Panc1 (cell line): ENCODE data around the gene BRWD1. TPM values are rescaled to one million over a fixed set of nuclear protein-coding genes. Genes with fewer than 3 reads are reported as not detected.

Experiments
- ATAC-seq: fragments of 200-7000 bp; cut with Tn5 transposase; 2 replicates; pipeline ENCODE4 v1.9.1; 2020; ENCODE audit warnings: mild to moderate bottlenecking, moderate library complexity
- BruUV-seq: library from RNA; stranded (reverse); fragments of 400-500 nt; replicated peaks from 2 replicates; lab custom pipeline; 2021; lab: Mats Ljungman, UMichigan
- CTCF ChIA-PET: fragments of 300-600 bp; sonication (Branson Sonifier 250); formaldehyde crosslinking; loops from one replicate; lab custom pipeline; 2022; ENCODE audit warnings: antibody characterized with exemption; lab: Charles Lee
- POLR2A ChIA-PET: fragments of 300-600 bp; sonication (Branson Sonifier 250); formaldehyde crosslinking; loops from one replicate; lab custom pipeline; 2022; ENCODE audit warnings: antibody characterized with exemption; lab: Charles Lee
- DNase-seq: peaks from one replicate; pipeline ENCODE4 v3.0.0-alpha.2; 2010; ENCODE audit warnings: low read depth, low spot score
- H3K27ac ChIP-seq: 2 replicates; pipeline ENCODE4 v1.5.1; 2011; ENCODE audit warnings: mild to moderate bottlenecking, low read length, inconsistent platforms
- H3K27me3 ChIP-seq: fragments of 200-500 bp; sonication (Bioruptor generic); 2 replicates; pipeline ENCODE4 v1.6.0; 2014; ENCODE audit warnings: low read length, inconsistent platforms; ENCODE audit not compliant: control insufficient read depth, insufficient read depth
- H3K36me3 ChIP-seq: fragments of 200-500 bp; sonication (Bioruptor generic); 2 replicates; pipeline ENCODE4 v1.5.1; 2014; ENCODE audit warnings: inconsistent platforms, mild to moderate bottlenecking, low read length, moderate library complexity; ENCODE audit not compliant: control insufficient read depth, insufficient read depth
- H3K4me1 ChIP-seq: 2 replicates; pipeline ENCODE4 v1.5.1; 2011; ENCODE audit warnings: inconsistent platforms, mild to moderate bottlenecking, low read length, moderate library complexity; ENCODE audit not compliant: control insufficient read depth, insufficient read depth
- H3K4me3 ChIP-seq, 2 experiments: 2 replicates each; pipeline ENCODE4 v1.5.1; 2011 to 2012; ENCODE audit warnings: low read depth in 2 of 2, low read length in 2 of 2, mild to moderate bottlenecking in 2 of 2, inconsistent platforms in 1 of 2, moderate library complexity in 1 of 2
- H3K9me3 ChIP-seq: fragments of 200-500 bp; sonication (Bioruptor generic); 2 replicates; pipeline ENCODE4 v1.5.1; 2014; ENCODE audit warnings: low read depth, mild to moderate bottlenecking, inconsistent platforms, low read length, moderate library complexity; ENCODE audit not compliant: control insufficient read depth, insufficient read depth
- POLR2AphosphoS5 ChIP-seq: IDR thresholded peaks from 2 replicates; pipeline ENCODE4 v1.6.1; 2012; ENCODE audit warnings: mild to moderate bottlenecking, low read depth, low read length, moderate library complexity
- SIN3A ChIP-seq: IDR thresholded peaks from 2 replicates; pipeline ENCODE4 v1.6.1; 2012; ENCODE audit warnings: low read depth, mild to moderate bottlenecking, low read length, moderate library complexity, borderline replicate concordance; ENCODE audit not compliant: insufficient read depth
- TCF7L2 ChIP-seq: IDR thresholded peaks from 2 replicates; pipeline ENCODE4 v1.6.1; 2011; ENCODE audit warnings: mild to moderate bottlenecking, low read depth, low read length, inconsistent platforms
- in situ Hi-C: cut with HindIII; loops from 2 replicates; pipeline ENCODE4 v1.10.0; 2016; ENCODE audit warnings: low sequenced_read_pairs, low pct_unique_long_range_greater_than_20kb
- intact Hi-C: fragments of 100-400 bp; cut with micrococcal nuclease; formaldehyde crosslinking; loops from one replicate; pipeline ENCODE4 v1.10.0; 2022; ENCODE audit not compliant: unreplicated experiment
- total RNA-seq: library from RNA; stranded (reverse); gene quantifications from one replicate; pipeline ENCODE4 v1.2.1, GENCODE V29; 2021; ENCODE audit not compliant: unreplicated experiment
- TF ChIP-seq, protein P1 (sequence below), 2 experiments: IDR thresholded peaks; 2 replicates each; pipeline ENCODE4 v1.6.1; 2011 to 2012; ENCODE audit warnings: low read depth in 2 of 2, control low read depth in 1 of 2, low read length in 1 of 2, mild to moderate bottlenecking in 1 of 2, moderate library complexity in 1 of 2; ENCODE audit not compliant: insufficient read depth in 1 of 2
- TF ChIP-seq, protein P2 (sequence below): fragments of 450-650 bp; IDR thresholded peaks from 2 replicates; pipeline ENCODE4 v1.5.1; 2017; ENCODE audit warnings: mild to moderate bottlenecking

The BRWD1 gene
- total RNA-seq, 1 experiment from 2014 or later, result 26.2 TPM

DNA sequence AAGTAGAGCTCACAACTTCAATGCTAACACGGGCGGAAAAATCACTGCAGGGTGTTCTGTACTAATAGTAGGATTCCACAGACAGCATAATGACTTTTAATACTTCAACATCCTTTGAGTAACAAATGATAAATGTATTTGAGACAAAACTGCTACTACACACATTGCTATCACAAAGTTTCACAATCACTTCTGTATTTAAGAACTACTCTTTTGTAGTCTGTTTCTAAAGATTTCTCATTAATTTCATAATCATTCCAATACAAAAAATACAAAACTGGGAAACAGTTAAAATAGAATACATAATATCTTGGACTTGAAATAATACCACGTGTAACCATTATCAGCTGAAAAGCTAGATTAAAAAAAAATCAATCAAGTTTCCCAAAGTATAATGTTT is 32.8 kb upstream of the BRWD1 start:
- DNase-seq, result no peak
- no TSS peak for BruUV-seq
- peak overlapping the region in 1 of 2 experiments; percentile 72; a peak in 2 of 4 replicates for H3K4me3 ChIP-seq
- H3K4me1 ChIP-seq, result peaks cover 9% of the 10 kb centered on the region
- ATAC-seq, result no peak
- in situ Hi-C loops (no loop called here), intact Hi-C loops (no loop called here)
- TF ChIP-seq, protein P1, sequence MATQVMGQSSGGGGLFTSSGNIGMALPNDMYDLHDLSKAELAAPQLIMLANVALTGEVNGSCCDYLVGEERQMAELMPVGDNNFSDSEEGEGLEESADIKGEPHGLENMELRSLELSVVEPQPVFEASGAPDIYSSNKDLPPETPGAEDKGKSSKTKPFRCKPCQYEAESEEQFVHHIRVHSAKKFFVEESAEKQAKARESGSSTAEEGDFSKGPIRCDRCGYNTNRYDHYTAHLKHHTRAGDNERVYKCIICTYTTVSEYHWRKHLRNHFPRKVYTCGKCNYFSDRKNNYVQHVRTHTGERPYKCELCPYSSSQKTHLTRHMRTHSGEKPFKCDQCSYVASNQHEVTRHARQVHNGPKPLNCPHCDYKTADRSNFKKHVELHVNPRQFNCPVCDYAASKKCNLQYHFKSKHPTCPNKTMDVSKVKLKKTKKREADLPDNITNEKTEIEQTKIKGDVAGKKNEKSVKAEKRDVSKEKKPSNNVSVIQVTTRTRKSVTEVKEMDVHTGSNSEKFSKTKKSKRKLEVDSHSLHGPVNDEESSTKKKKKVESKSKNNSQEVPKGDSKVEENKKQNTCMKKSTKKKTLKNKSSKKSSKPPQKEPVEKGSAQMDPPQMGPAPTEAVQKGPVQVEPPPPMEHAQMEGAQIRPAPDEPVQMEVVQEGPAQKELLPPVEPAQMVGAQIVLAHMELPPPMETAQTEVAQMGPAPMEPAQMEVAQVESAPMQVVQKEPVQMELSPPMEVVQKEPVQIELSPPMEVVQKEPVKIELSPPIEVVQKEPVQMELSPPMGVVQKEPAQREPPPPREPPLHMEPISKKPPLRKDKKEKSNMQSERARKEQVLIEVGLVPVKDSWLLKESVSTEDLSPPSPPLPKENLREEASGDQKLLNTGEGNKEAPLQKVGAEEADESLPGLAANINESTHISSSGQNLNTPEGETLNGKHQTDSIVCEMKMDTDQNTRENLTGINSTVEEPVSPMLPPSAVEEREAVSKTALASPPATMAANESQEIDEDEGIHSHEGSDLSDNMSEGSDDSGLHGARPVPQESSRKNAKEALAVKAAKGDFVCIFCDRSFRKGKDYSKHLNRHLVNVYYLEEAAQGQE (IDR thresholded peaks at IDR 0.05; ENCODE audit: insufficient read depth in 1 of 2, low read depth in 2 of 2, low read length in 1 of 2), result no peak
- TF ChIP-seq SIN3A (no peak), POLR2AphosphoS5 (no peak), TCF7L2 (no peak)
- TF ChIP-seq, protein P2, sequence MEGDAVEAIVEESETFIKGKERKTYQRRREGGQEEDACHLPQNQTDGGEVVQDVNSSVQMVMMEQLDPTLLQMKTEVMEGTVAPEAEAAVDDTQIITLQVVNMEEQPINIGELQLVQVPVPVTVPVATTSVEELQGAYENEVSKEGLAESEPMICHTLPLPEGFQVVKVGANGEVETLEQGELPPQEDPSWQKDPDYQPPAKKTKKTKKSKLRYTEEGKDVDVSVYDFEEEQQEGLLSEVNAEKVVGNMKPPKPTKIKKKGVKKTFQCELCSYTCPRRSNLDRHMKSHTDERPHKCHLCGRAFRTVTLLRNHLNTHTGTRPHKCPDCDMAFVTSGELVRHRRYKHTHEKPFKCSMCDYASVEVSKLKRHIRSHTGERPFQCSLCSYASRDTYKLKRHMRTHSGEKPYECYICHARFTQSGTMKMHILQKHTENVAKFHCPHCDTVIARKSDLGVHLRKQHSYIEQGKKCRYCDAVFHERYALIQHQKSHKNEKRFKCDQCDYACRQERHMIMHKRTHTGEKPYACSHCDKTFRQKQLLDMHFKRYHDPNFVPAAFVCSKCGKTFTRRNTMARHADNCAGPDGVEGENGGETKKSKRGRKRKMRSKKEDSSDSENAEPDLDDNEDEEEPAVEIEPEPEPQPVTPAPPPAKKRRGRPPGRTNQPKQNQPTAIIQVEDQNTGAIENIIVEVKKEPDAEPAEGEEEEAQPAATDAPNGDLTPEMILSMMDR, result no peak
- CTCF ChIA-PET, result no interaction called here
- POLR2A ChIA-PET, result interaction anchor here (0.6 kb wide), 1 partner anchor 41 kb away, joined by 10 read pairs; no protein-coding TSS in a partner anchor
- H3K36me3 ChIP-seq, result peaks cover 40% of the 10 kb centered on the region
- no peaks in the 10 kb centered on the region for H3K9me3 ChIP-seq
- no peaks in the 10 kb centered on the region for H3K27me3 ChIP-seq
- no peak overlapping the region for H3K27ac ChIP-seq

DNA sequence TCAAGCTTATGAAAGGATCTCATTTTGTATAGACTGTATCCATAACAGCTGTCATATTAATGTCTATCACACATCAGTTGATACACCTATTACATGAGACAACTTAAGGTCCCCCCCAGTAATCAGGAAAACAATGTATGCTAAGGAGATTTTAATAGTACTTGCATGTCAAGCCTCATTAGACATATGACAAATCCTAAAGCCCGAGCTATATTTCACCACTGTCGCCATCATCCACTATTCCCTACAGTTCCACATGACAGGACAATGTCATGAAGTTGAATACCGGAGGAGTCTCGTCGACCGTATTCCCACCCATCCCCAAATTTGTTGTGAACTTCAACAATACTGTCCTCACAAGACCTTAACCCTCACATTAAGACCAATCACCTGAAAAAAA is 32.0 kb upstream of the BRWD1 start:
- DNase-seq (no peak), ATAC-seq (no peak)
- intact Hi-C loops, result no loop called here
- ChIA-PET POLR2A (no interaction called here), CTCF (no interaction called here)
- peaks cover 40% of the 10 kb centered on the region for H3K36me3 ChIP-seq
- no peak overlapping the region for H3K4me3 ChIP-seq
- H3K27ac ChIP-seq, result no peak overlapping the region
- no peak for TF ChIP-seq TCF7L2
- TF ChIP-seq POLR2AphosphoS5, result no peak
- TF ChIP-seq SIN3A, result no peak
- TF ChIP-seq, protein P1 (IDR thresholded peaks at IDR 0.05; ENCODE audit: insufficient read depth in 1 of 2, low read depth in 2 of 2, low read length in 1 of 2), result no peak
- TF ChIP-seq, protein P2, result no peak
- no TSS peak for BruUV-seq
- in situ Hi-C loops, result no loop called here
- H3K4me1 ChIP-seq, result peaks cover 9% of the 10 kb centered on the region
- H3K27me3 ChIP-seq, result no peaks in the 10 kb centered on the region
- no peaks in the 10 kb centered on the region for H3K9me3 ChIP-seq
